PC-9 (cell line): ENCODE results near the gene GTF2H2.
"Not testable (repeated sequence)": the region's sequence is repeated elsewhere in the genome, so short reads cannot be mapped to it uniquely, and the experiment has no call there.

Source experiments
- CTCF ChIP-seq: fragments of 200-600 bp; sonication (generic); conservative IDR thresholded peaks from 2 replicates; pipeline ENCODE4 v1.6.1; 2017; ENCODE audit warnings: mixed run types, antibody characterized with exemption, mild to moderate bottlenecking, moderate library complexity
- EZH2 ChIP-seq: fragments of 200-600 bp; sonication (generic); IDR thresholded peaks from 2 replicates; pipeline ENCODE4 v1.8.0; 2017; ENCODE audit warnings: antibody characterized with exemption, low read depth

DNA sequence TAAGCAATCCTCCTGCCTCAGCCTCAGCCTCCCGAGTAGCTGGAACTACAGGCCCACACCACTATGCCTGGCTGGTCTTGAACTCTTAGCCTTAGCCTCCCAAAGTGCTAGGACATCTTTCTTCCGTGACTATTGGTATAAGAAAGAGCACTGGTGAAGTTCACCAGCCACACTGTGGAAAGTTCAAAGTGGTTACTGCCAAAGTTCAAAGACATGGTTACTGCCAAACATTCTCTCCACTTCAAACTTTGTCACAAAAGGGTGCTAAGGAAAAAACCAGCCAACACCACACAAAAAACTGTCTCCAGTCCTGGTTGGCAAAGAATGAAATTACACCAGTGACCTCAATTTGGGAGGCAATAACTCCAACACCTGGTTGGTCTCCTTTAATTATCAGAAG, 14.9 kb upstream of the GTF2H2 start:
- not testable (repeated sequence) for TF ChIP-seq CTCF, EZH2
